ENCODE measurements around the gene NUDT9.

Gene NUDT9

GRCh38 chr4:87425711-87426110 lies 3.3 kb downstream of the NUDT9 start:
- no peak for TF ChIP-seq CTCF (IDR thresholded peaks at IDR 0.05; ENCODE audit: low read depth, low read length, missing control alignments)
- no peak overlapping the region for H3K4me3 ChIP-seq (replicated peaks; ENCODE audit: low read depth, low read length)
- DNase-seq (ENCODE audit: extremely low read depth, low read depth) = no peak

GRCh38 chr4:87426865-87427517 lies 4.6 kb downstream of the NUDT9 start:
- H3K4me3 ChIP-seq (replicated peaks; ENCODE audit: low read depth, low read length) = no peak overlapping the region
- DNase-seq (ENCODE audit: extremely low read depth, low read depth) = no peak
- TF ChIP-seq CTCF (IDR thresholded peaks at IDR 0.05; ENCODE audit: low read depth, low read length, missing control alignments) = no peak

- no peak for TF ChIP-seq CTCF (IDR thresholded peaks at IDR 0.05; ENCODE audit: low read depth, low read length, missing control alignments)
- H3K4me3 ChIP-seq (replicated peaks; ENCODE audit: low read depth, low read length) = no peak overlapping the region
- DNase-seq (ENCODE audit: extremely low read depth, low read depth) = no peak
Measured at GRCh38 chr4:87427518-87427868, 5.1 kb downstream of the NUDT9 start.

GRCh38 chr4:87428979-87429378 lies 6.6 kb downstream of the NUDT9 start:
- TF ChIP-seq CTCF (IDR thresholded peaks at IDR 0.05; ENCODE audit: low read depth, low read length, missing control alignments) = no peak
- H3K4me3 ChIP-seq (replicated peaks; ENCODE audit: low read depth, low read length) = no peak overlapping the region
- DNase-seq (ENCODE audit: extremely low read depth, low read depth) = no peak

GRCh38 chr4:87430038-87430437 lies 7.7 kb downstream of the NUDT9 start:
- no peak for TF ChIP-seq CTCF (IDR thresholded peaks at IDR 0.05; ENCODE audit: low read depth, low read length, missing control alignments)
- DNase-seq (ENCODE audit: extremely low read depth, low read depth) = no peak
- no peak overlapping the region for H3K4me3 ChIP-seq (replicated peaks; ENCODE audit: low read depth, low read length)

GRCh38 chr4:87433342-87433741 lies 11.0 kb downstream of the NUDT9 start:
- H3K4me3 ChIP-seq (replicated peaks; ENCODE audit: low read depth, low read length) = no peak overlapping the region
- TF ChIP-seq CTCF (IDR thresholded peaks at IDR 0.05; ENCODE audit: low read depth, low read length, missing control alignments) = no peak

GRCh38 chr4:87442889-87443288 lies 20.5 kb downstream of the NUDT9 start:
- TF ChIP-seq CTCF (IDR thresholded peaks at IDR 0.05; ENCODE audit: low read depth, low read length, missing control alignments) = no peak
- DNase-seq (ENCODE audit: extremely low read depth, low read depth) = no peak
- H3K4me3 ChIP-seq (replicated peaks; ENCODE audit: low read depth, low read length) = no peak overlapping the region

More at GRCh38 chr4:87433342-87433741, 11.0 kb downstream of the NUDT9 start:
- no peak for DNase-seq (ENCODE audit: extremely low read depth, low read depth)
